Embryonic facial prominence (tissue), 1 donor: ENCODE data around the gene UBE2Z.
"Not testable (repeated sequence)": the region's sequence is repeated elsewhere in the genome, so short reads cannot be mapped to it uniquely, and the experiment has no call there.

Experiments
- DNase-seq: peaks from one replicate; pipeline ENCODE4 v3.0.0-alpha.2; 2016; ENCODE audit errors: extremely low spot score

Gene UBE2Z

GRCh38 chr17:48908047-48908843 is at the start of gene UBE2Z:
UBE2Z (plus strand) TSS chr17:48908407; CDS start chr17:48908504, 97 bp downstream.
- peak; percentile 86 for DNase-seq

DNA sequence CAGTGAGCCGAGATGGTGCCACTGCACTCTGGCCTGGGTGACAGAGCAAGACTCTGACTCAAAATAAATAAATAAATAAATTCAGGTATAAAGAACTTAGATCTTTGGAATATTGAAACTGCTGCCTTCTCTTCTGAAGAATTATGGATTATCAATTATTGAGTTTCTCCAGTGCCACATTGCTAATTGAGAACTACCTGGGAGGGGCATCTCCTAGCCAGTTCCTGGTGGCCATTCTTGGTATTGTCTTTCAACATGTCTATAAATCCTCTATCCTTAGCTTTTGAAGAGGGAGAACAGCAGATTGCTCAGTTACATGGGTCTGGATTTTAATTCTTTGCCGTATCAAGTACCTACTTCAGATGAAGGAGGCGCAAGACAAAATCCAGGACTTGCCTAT is 48.2 kb upstream of the UBE2Z start:
- no peak for DNase-seq

DNA sequence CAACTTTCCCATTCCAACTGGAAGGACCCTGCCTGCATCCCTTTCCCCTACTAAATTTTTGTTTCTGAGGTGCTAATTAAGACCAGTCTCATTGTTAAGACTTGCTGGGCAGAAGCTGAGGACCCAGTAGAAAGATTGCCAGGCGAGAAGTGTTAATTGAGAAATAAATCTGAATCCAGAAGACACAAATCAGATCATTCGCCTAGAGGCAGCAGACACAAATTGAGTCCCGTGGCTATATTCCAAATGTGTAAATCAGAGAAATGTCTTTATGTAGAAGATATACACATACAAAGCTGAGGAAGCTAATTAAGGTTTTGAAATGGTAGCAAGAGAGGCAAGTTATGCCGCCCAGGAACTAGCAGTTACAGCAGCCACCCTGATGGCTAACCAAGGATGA is 47.8 kb upstream of the UBE2Z start:
- DNase-seq, result no peak

GRCh38 chr17:48868916-48869500 is 39.2 kb upstream of the UBE2Z start:
- DNase-seq, result no peak

DNA sequence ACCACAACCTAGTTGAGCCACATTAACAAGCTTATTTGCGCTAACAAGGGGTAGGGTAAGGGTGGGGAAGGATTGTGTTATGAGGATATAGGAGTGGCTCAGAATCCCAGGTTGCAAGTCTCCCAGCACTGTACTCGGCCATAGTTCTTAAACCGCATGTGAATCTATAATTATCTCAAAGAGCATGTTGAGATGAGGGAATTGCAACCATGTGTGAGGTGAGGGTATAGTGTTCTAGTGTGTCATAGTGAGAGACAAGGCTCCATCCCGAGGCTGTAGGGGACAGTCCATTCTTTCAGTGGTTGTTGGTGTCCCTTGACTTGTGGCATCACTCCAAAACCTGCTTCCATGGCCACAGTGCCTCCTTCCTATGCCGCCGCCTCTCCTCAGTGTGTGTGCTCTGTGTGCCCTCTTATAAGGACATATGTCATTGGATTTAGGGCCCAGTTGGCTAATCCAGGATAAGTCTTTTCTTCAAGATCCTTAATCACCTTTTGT is 38.3 kb upstream of the UBE2Z start:
- DNase-seq, result no peak

GRCh38 chr17:48871035-48871550 is 37.1 kb upstream of the UBE2Z start:
- no peak for DNase-seq

DNA sequence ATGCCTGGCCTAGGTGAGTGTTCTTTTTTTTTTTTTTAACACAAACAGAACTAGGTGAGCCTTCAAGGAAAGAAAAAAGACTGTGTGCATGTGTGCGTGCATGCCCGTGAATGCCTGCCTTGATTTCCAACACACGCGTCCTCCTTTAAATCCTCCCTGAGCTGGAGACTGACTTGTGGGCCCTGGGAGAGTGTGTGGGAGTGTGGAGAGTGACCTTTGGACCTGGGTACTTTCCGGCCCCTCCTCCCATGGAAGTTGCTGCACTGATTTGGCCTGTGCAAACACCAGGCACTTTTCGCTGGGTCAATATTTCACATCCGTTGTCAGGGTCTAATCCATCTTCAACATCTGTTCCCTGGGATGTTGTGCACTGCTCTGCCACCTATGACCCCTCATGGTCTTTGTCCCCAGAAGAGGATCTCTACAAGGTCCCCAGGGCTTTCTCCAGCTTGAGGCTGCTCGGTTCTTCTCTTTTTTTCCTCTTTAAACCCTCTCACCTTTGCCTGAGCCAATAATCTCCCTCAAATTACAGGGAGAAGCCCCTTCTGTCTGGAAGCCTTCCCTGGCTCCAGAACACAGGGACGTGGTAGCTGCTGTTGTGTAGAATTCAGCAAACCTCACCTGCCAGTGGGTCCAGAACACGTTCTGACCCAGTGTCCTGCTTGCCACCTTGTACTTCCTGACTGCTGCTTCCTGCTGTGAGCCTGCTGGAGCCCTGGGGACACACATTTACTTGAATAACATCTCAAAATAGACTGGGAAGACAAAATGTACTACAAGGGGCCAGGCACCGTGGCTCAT is 36.5 kb upstream of the UBE2Z start:
- DNase-seq, result no peak

DNA sequence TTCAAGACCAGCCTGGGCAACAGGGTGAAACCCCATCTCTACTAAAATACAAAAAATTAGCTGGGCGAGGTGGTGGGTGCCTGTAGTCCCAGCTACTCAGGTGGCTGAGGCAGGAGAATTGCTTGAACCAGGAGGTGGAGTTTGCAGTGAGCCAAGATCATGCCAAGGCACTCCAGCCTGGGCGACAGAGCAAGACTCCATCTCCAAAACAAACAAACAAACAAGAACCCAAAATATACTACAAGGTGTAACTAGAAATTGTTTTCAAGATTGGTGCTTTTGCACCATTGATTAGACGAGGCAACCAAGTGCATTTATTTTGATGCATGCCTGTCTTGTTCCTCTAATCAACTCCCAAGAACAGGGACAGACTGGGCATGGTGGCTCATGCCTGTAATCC is 35.8 kb upstream of the UBE2Z start:
- not testable (repeated sequence) for DNase-seq

DNA sequence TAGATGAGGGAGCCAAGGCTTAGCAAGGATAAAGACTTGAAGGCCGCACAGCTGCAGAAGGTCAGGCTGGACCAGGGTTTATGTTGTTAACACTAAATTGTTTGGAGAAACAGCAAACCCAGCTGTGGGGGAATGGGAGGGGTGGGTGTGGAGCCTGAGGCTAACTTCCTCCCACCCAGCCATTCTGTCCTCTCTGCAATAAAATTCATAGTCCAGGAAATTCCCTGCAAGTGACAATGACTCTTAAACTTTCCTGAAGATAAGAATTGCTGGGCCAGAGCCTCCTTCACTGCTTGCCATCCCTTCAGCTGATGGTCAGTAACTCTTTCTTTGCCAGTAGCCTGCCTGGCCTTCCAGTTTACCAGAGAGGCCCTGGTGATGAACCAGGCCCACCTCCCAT is 35.0 kb upstream of the UBE2Z start:
- no peak for DNase-seq

GRCh38 chr17:48873696-48874443 is 34.3 kb upstream of the UBE2Z start:
- DNase-seq, result no peak

GRCh38 chr17:48878920-48879898 is 29.0 kb upstream of the UBE2Z start:
- no peak for DNase-seq

DNA sequence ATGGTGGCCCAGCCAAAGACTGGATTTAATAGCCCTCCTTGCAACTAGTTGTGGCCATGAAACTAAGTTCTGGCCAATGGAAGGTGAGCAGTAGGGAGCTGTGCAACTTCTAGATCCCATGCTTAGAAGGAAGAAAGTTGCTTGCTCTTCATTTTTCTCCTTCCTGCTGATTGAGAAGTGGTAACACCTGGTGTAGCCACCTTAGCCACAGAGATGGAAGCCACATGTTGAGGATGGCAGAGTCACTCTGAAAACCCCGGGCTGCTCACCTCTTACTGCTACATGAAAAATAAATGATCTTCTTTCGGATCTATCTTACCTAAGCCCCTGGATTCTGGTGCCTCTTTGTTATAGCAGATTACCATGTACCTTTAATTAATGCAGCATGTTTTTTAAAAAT is 25.9 kb upstream of the UBE2Z start:
- no peak for DNase-seq

- no peak for DNase-seq
Measured at GRCh38 chr17:48883171-48883570, 25.0 kb upstream of the UBE2Z start.

- DNase-seq, result no peak
Measured at GRCh38 chr17:48890086-48890485, 18.1 kb upstream of the UBE2Z start.

DNA sequence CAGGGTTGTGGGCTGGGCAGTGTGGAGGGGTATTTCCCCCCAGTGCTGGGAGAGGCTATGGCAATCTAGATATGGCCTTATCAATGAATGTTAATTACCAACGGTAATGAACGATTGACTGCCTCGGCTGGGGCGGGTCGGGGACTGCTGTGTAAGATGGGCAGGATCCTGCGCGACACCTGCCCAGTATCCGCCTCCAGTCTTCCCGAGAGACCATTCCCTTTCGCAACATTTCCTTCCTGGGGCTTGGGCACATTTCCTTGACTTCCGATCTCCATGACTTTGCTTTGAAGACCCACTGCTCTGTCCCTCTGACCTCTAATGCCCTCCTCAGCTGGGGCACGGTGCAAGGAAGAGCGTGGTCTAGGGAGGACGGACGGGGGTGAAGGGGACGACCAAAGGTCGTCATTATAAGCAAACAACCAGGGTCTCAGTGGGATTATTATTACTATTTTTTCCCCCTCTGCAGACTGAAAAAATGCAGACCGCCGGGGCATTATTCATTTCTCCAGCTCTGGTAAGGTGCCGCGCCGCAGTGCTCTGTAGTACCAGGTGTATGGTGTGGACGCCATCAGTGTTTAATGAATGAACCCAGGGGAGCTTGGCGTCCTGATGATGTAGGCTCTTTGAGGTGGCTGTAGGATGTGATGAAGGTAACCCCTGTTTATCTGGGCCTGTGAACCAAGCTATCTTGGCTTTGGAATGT is 15.1 kb upstream of the UBE2Z start:
- no peak for DNase-seq

GRCh38 chr17:48893646-48894508 is 14.3 kb upstream of the UBE2Z start:
- no peak for DNase-seq

- no peak for DNase-seq
Measured at GRCh38 chr17:48894886-48895285, 13.3 kb upstream of the UBE2Z start.

DNA sequence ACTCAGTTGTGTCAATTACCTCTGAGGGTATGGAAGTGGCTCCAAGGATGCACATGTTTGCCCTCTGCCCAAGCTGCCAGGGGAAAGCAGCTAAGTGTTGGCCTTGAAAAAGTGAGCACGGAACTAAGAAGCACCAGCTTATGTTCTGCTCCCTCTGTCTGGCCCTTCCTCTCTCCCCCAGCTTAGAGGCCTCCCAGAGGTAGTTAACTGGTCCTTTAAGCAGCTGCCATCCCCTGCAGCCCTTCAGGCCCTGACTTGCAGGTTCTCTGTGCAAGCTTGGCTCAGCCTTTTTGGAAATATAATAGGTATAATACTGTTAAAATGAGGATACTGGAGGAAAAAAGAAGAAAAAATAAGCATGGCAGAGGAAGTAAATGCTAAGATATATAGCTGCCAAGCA is 7.0 kb upstream of the UBE2Z start:
- DNase-seq, result no peak

DNA sequence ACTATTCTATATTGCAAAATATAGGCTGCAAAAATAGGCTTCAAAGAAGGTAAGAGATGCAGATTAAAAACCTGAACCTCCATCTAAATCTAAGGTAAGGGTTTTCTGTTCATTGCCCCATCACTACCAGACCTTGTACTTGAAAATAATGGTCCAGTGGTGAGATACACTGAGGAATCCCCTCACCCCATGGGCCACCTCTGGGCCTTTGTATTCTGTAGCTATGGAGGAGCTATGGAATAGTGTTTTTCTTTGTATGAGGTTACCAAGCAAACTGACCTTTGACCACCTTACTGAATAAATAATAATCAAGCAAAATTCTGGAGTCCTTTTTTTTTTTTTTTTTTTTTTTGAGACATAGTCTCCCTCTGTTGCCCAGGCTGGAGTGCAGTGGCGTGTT is 4.8 kb upstream of the UBE2Z start:
- no peak for DNase-seq
